HG03521 (cell line): ENCODE results near the gene SPG11.
A peak's percentile ranks its signal among the peaks of the same experiment; 100 is the strongest.
"Not testable (repeated sequence)": the region's sequence is repeated elsewhere in the genome, so short reads cannot be mapped to it uniquely, and the experiment has no call there.

ENCODE experiments used
- ATAC-seq: cut with Tn5 transposase; IDR thresholded peaks from one replicate; pipeline ENCODE4 v1.9.1; 2021; ENCODE audit warnings: mild to moderate bottlenecking, moderate library complexity; ENCODE audit not compliant: unreplicated experiment

SPG11 gene

DNA sequence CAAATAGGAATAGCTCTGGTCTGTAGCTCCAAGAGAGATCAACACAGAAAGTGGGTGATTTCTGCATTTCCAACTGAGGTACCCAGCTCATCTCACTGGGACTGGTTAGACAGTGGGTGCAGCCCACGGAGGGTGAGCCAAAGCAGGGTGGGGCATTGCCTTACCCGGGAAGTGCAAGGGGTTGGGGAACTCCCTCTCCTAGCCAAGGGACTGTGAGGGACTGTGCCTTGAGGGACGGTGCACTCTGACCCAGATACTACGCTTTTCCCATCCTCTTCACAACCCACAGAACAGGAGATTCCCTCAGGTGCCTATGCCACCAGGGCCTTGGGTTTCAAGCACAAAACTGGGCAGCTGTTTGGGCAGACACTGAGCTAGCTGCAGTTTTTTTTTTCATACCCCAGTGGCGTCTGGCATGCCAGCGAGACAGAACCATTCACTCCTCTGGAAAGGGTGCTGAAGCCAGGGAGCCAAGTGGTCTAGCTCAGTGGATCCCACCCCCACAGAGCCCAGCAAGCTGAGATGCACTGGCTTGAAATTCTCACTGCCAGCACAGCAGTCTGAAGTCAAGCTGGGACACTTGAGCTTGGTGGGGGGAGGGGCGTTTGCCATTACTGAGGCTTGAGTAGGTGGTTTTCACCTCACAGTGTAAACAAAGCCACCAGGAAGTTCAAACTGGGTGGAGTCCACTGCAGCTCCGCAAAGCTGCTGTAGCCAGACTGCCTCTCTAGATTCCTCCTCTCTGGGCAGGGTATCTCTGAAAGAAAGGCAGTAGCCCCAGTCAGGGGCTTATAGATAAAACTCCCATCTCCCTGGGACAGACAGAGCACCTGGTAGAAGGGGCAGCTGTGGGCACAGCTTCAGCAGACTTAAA, 19.6 kb upstream of the SPG11 start:
- ATAC-seq = not testable (repeated sequence)

DNA sequence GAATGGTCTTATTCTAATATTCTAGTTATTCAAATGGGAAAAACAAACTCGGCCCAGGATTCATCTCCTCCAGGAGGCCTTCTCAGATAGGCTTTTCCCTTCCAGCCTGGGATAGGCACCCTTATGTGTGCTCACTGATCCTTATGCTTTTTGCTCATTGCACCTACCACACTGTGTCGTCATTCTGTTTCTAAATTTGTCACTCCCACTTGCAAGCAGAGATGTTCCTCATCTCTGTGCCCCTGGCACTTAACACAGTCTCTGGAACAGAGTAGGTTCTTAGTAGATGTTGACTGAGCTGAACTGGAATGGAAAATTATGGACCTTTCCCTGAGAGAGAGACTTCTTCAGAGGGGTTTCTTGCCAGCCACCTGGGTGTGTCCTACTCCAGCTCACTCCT, 18.7 kb upstream of the SPG11 start:
- ATAC-seq = no peak

DNA sequence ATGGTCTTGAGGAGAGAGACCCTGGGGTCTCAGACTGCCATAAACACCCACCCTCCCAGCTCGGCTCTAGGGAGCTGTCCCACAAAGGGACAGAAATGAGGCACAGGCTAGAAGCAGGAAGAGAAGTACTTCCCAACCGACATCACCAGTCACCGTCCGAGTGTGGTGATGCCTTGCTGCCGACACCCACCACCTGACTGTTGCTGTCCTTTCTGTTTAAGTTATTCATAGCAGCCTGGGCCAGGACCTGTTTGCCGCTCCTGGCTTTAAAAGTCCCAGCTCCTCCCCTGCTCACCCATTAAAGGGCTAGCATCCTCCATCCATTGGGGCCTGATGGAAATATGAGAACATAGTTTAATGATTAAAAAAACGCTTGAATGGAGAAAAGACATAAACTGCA, 13.2 kb upstream of the SPG11 start:
- no peak for ATAC-seq

DNA sequence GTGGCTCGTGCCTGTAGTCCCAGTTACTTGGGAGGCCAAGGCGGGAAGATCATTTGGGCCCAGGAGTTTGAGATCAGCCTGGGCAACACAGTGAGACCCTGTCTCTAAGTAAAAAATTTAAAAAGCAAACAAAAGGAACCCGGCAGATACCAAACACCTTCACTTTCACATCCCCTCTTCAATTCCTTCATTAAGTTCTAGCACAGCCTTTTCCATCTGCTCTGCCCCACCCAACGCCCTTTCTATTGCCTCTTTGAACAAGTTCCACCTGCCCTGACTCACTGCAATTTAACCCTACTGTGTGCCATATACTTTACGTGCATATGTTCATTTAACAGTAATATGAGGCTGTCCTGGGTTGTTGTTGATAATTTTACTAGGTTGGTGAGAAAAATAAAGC, 12.4 kb upstream of the SPG11 start:
- ATAC-seq = no peak

GRCh38 chr15:44673639-44674038, 10.2 kb upstream of the SPG11 start:
- ATAC-seq = no peak

- ATAC-seq = no peak
These were observed 6.9 kb upstream of the SPG11 start for GRCh38 chr15:44670087-44670950.

DNA sequence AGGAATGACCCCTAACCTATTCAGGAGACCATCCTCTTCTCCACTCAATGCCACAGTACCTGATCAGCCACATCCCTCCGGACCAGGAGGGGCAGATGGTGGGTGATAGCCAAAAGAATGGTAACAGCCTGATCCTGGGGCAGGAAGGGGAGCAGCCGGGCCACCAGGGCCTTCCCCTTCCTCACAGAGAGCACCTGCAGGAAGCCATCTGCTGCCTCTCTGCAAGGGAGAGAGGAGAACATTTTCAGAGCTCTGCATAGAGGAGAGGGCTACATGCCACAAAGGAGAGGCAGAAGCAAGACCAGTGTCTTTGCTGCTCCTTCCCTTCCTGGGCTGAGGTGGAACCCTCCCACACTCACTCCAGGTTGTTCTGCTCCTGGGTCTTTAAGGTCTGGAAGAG, 5.5 kb upstream of the SPG11 start:
- no peak for ATAC-seq

DNA sequence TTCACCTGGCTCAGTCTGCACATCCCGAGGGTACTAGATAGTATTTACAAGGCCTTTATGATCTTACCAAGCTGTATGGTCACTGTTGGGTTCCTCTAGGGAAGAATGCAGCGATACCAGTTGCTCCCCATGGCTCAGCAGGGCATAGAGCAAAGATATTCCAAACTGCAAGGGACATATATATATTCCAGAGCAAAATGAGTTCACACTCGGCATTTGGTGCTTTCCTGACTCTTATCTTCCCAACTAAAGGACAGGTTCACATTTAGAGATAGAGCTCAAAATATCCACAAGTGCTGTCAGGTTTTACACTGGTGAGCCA, 3.5 kb upstream of the SPG11 start:
- ATAC-seq = no peak

DNA sequence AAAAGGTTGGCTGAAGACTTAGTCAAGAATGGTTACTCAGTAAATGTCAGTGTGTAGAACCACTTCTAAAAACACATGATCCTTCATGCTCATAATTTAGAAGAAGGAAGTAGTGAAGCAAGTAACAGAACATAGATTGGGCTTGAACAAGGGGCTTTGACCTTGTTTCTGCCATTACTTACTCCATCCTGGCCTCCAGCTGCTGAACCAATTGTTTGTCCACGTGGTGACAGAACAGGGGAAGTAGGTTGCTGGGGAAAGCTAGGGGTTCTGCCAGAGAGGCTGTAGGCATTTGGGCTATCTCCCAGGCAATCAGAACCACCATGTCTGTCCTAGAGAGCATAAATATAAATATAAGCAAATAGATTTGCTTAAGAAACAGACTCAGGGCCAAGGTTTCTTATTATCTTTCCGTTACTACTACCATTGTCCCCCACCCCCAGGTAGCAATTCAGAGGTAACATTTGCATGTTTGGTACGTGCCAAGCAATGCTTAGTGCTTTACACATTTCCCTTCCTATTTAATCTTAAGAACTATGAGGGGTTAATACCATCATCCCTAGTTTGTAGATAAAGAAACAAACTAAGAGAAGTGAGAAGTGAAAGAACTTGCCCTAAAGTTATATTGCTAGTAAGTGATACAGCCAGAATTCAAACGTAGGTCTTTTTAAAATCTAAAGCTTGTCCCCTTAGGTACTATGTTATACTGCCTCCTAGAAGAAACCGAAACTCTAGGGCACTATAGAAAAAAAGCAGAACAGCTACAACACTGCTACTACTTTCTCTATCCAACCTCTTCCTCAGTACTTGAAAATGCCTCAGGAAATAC, 3.0 kb upstream of the SPG11 start:
- no peak for ATAC-seq

GRCh38 chr15:44662478-44663409, 718 bp downstream of the SPG11 start:
- peak; percentile 53 for ATAC-seq

DNA sequence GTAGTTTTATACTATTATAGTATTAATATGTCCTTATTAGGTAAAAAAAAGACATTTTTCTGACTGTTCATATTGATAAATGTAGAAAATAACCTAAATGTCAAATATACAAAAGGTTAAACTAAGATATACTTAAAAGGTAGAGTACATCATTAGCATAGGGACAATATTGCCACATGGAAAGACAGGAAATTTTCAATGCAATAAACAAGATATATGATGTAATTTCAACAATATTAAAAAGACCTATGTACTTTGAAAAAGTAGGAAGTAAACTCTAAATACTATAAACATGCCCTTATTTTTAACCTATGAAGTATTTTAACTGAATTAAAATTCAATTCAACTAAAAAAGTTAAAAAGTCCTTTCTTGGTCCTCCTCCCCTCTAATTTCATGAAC, 1.9 kb downstream of the SPG11 start:
- no peak for ATAC-seq

- no peak for ATAC-seq
These were observed 4.4 kb downstream of the SPG11 start for GRCh38 chr15:44659056-44659455.

DNA sequence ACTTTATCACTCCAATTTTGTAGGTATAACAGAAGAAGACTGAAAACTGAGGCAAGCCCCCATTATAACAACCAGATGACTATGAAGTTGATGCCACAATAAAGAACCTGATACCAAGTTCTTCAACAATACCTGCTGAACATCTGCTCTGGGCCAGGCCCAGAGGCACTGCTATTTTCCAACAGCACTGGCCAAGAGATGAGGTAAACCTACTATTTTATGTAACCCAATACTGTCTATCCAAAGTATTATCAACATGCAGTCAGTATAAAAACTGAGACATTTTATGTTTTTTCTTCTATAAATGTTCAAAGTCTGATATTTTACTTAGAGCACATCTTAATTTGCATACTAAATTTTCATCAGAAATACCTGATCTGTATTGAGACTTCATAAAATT, 6.1 kb downstream of the SPG11 start:
- no peak for ATAC-seq

DNA sequence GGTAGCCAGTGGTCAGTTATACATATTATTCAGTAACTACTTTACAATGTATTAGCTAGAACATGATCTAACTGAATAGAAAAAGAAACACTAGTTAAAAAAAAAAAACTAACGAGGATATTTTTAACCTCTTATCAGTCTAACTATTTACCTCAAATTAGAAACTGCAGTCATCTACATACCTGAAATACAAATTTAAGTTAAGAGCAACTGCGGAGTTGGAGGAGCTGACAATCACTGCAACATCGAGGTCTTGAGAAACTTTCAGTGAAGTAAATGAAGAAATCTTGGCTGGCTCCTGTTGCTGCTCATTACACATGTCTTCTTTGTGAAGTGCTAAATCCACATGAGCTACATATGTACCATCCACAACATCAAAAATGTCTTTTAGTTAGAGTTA, 6.5 kb downstream of the SPG11 start:
- no peak for ATAC-seq

DNA sequence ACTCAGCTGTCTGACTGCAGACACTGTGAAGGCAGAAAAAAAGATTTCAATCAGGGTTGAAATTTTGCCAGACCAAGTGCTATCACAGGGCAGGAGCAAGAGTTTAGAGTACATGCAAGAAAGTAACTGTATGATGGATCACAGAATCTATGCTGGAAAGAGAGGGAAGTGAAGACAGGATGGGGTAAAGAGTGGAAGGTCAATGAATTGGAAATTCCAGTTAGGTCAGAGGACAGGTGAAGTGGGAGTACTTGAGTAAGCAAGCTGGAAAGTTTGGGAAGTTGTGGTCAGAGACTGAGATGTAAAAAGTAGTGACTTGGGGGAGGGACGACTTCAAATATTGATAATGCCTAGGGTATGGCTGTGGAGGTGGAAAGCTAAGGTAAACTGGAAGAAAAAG, 7.2 kb downstream of the SPG11 start:
- ATAC-seq = no peak

DNA sequence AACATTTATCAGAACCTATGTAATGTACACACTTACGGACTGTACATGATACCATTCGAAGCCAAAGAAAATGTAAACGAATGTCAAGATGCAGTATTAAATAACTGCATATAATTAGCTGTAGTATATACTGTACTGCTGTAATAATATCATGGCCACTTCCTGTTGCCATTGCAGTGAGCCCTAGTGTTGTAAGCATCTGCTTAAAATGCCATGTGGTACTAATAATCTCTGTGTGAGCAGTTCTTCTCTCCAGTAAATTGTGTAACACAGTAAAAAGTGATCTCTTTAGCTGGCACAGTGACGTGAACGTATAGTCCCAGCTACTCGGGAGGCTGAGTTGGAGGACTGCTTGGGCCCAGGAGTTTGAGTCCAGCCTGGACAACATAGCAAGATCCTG, 8.6 kb downstream of the SPG11 start:
- no peak for ATAC-seq

DNA sequence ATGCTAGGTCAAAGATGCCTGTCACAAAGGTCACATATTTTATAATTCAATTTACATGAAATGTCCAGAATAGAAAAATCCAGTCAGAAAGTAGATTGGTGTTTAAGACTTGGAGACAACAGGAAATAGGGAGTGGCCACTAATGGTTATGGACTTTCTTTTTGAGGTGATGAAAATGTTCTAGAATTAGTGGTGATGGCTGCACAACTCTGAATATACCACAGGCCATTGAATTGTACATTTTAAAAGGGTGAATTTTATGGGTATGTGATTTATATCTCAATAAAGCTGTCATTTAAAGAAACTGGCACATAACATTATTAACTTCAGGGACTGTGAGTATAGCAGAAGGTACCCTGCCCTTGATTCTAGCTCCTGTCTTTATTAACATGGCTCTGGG, 15.8 kb downstream of the SPG11 start:
- ATAC-seq = no peak

DNA sequence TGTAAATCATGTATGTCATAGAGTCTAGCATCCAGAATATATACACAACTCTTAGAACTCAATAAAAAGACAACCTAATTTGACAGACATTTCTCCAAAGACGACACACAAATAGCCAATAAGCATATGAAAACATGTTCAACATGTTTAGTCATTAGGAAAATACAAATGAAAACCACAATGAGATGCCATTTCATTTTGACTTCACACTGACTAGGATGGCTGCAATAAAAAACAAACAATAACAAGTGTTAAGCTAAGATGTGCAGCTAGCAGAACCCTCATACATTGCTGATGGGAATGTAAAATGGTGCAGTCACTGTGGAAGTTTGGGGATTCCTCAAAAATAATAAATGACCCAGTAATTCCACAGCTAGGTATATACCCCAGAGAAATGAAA, 16.4 kb downstream of the SPG11 start:
- no peak for ATAC-seq

DNA sequence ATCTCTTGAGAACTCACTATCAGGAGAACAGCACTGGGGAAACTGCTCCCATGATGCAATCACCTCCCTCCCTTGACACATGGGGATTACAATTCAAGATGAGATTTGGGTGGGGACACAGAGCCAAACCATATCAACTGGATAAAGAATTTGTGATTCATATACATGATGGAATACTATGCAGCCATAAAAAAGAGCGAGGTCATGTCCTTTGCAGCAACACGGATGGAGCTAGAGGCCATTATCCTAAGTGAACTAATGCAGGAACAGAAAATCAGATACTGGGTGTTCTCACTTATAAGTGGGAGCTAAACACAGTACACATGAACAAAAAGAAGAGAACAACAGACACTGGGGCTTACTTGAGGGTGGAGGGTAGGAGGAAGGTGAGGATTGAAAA, 17.0 kb downstream of the SPG11 start:
- no peak for ATAC-seq

DNA sequence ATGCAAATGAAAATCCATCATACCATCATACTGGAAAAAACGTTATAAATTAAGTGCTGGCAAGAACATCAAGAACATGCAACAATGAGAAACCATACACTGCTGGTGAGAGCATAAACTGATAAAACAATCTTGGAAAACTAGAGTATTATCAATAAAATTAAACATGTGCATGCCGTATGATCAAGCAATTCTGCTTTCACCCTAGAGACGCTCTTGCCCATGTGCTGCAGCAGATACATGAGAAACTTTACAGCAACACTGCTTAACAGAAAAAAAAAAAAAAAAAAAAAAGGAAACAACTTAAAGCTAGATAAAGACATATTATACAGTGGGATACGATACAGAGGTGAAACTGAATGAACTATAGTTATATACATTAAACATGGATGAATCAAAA, 21.8 kb downstream of the SPG11 start:
- ATAC-seq = no peak
